Hematopoietic multipotent progenitor cell treated with erythropoietin and hydrocortisone succinate and interleukin-3 and kit ligand, for 8 days (in vitro differentiated cells): ENCODE results near the gene ADAMTSL5.
"Not testable (repeated sequence)": the region's sequence is repeated elsewhere in the genome, so short reads cannot be mapped to it uniquely, and the experiment has no call there.

Experiments
- DNase-seq: peaks from one replicate; pipeline ENCODE4 v3.0.0-alpha.2; 2015

Gene ADAMTSL5

GRCh38 chr19:1511318-1512317, 1.2 kb downstream of the ADAMTSL5 start:
- no peak for DNase-seq

- DNase-seq = no peak
Observed at GRCh38 chr19:1510807-1511206, 2.0 kb downstream of the ADAMTSL5 start.

GRCh38 chr19:1510442-1510806, 2.4 kb downstream of the ADAMTSL5 start:
- DNase-seq = no peak

GRCh38 chr19:1509602-1510441, 3.0 kb downstream of the ADAMTSL5 start:
- no peak for DNase-seq

- no peak for DNase-seq
Observed at GRCh38 chr19:1508507-1508856, 4.3 kb downstream of the ADAMTSL5 start.

- peak; percentile 92 for DNase-seq
Observed at GRCh38 chr19:1507763-1508506, 4.9 kb downstream of the ADAMTSL5 start.

GRCh38 chr19:1507192-1507660, 5.6 kb downstream of the ADAMTSL5 start:
- DNase-seq = no peak

- no peak for DNase-seq
Observed at GRCh38 chr19:1505991-1506881, 6.6 kb downstream of the ADAMTSL5 start.

GRCh38 chr19:1505012-1505411, 7.8 kb downstream of the ADAMTSL5 start:
- DNase-seq = no peak

- DNase-seq = no peak
Observed at GRCh38 chr19:1503925-1504773, 8.7 kb downstream of the ADAMTSL5 start.

- DNase-seq = peak; percentile 63
Observed at GRCh38 chr19:1503089-1503924, 9.5 kb downstream of the ADAMTSL5 start.

GRCh38 chr19:1502433-1503088, 10.3 kb downstream of the ADAMTSL5 start:
- no peak for DNase-seq

GRCh38 chr19:1501200-1501595, 11.6 kb downstream of the ADAMTSL5 start:
- DNase-seq = no peak

GRCh38 chr19:1499231-1499630, 13.6 kb downstream of the ADAMTSL5 start:
- not testable (repeated sequence) for DNase-seq

GRCh38 chr19:1497578-1498235, 15.1 kb downstream of the ADAMTSL5 start:
- DNase-seq = no peak

GRCh38 chr19:1496714-1497577, 15.9 kb downstream of the ADAMTSL5 start:
- no peak for DNase-seq

GRCh38 chr19:1495799-1496713, 16.8 kb downstream of the ADAMTSL5 start:
- DNase-seq = no peak
